ENCODE results near the gene PTPRN2. TPM values are rescaled to one million over a fixed set of nuclear protein-coding genes. Genes with fewer than 3 reads are reported as not detected.

Gene PTPRN2
- total and polyA plus RNA-seq, 2 experiments from 2014 or later: 0.28 TPM; not detected in 1

- Histone ChIP-seq H3K4me3 (no peak overlapping the region), H3K4me1 (ENCODE audit: low read depth) (no peaks in the 10 kb centered on the region), H3K27me3 (no peaks in the 10 kb centered on the region), H3K36me3 (no peaks in the 10 kb centered on the region), H3K9me3 (ENCODE audit: low read depth) (no peaks in the 10 kb centered on the region), H3K27ac (no peak overlapping the region)
- TF ChIP-seq CTCF (IDR thresholded peaks at IDR 0.05; ENCODE audit: low read depth, low read length): no peak
- no peak for DNase-seq (ENCODE audit: low read depth in 1 of 2, low spot score in 1 of 2)
Measured at GRCh38 chr7:158110661-158111048, 477.0 kb downstream of the PTPRN2 start.

- H3K9me3 ChIP-seq (ENCODE audit: low read depth): no peaks in the 10 kb centered on the region
- H3K4me1 ChIP-seq (ENCODE audit: low read depth): no peaks in the 10 kb centered on the region
- no peak overlapping the region for H3K27ac ChIP-seq
- no peak overlapping the region for H3K4me3 ChIP-seq
- no peaks in the 10 kb centered on the region for H3K36me3 ChIP-seq
- no peak for DNase-seq (ENCODE audit: low read depth in 1 of 2, low spot score in 1 of 2)
- no peak for TF ChIP-seq CTCF (IDR thresholded peaks at IDR 0.05; ENCODE audit: low read depth, low read length)
- H3K27me3 ChIP-seq: no peaks in the 10 kb centered on the region
Measured at GRCh38 chr7:158110034-158110590, 477.5 kb downstream of the PTPRN2 start.

- Histone ChIP-seq H3K27me3 (no peaks in the 10 kb centered on the region), H3K9me3 (ENCODE audit: low read depth) (no peaks in the 10 kb centered on the region), H3K4me1 (ENCODE audit: low read depth) (no peaks in the 10 kb centered on the region), H3K4me3 (no peak overlapping the region), H3K27ac (no peak overlapping the region), H3K36me3 (no peaks in the 10 kb centered on the region)
- no peak for TF ChIP-seq CTCF (IDR thresholded peaks at IDR 0.05; ENCODE audit: low read depth, low read length)
- DNase-seq (ENCODE audit: low read depth in 1 of 2, low spot score in 1 of 2): no peak
Measured at GRCh38 chr7:158109364-158110033, 478.1 kb downstream of the PTPRN2 start.

GRCh38 chr7:158108646-158109293, 478.9 kb downstream of the PTPRN2 start:
- no peaks in the 10 kb centered on the region for H3K36me3 ChIP-seq
- H3K4me1 ChIP-seq (ENCODE audit: low read depth): no peaks in the 10 kb centered on the region
- no peak for DNase-seq (ENCODE audit: low read depth in 1 of 2, low spot score in 1 of 2)
- TF ChIP-seq CTCF (IDR thresholded peaks at IDR 0.05; ENCODE audit: low read depth, low read length): no peak
- no peaks in the 10 kb centered on the region for H3K9me3 ChIP-seq (ENCODE audit: low read depth)
- H3K27me3 ChIP-seq: no peaks in the 10 kb centered on the region
- no peak overlapping the region for H3K4me3 ChIP-seq
- H3K27ac ChIP-seq: no peak overlapping the region

- no peak overlapping the region for H3K4me3 ChIP-seq
- no peaks in the 10 kb centered on the region for H3K27me3 ChIP-seq
- H3K36me3 ChIP-seq: no peaks in the 10 kb centered on the region
- DNase-seq (ENCODE audit: low read depth in 1 of 2, low spot score in 1 of 2): no peak
- TF ChIP-seq CTCF (IDR thresholded peaks at IDR 0.05; ENCODE audit: low read depth, low read length): no peak
- H3K9me3 ChIP-seq (ENCODE audit: low read depth): no peaks in the 10 kb centered on the region
- no peaks in the 10 kb centered on the region for H3K4me1 ChIP-seq (ENCODE audit: low read depth)
- no peak overlapping the region for H3K27ac ChIP-seq
Measured at GRCh38 chr7:158107806-158108205, 479.8 kb downstream of the PTPRN2 start.

Measured in cardiac muscle cell (in vitro differentiated cells and primary cell).